OCI-LY1 (cell line): ENCODE results near the gene KLHL35.

Source experiments
- CTCF ChIP-seq: fragments of 200-600 bp; sonication (generic), shearing (Covaris generic); IDR thresholded peaks from 2 replicates; pipeline ENCODE4 v1.5.1; 2017; ENCODE audit warnings: mild to moderate bottlenecking, antibody characterized with exemption, low read length, moderate library complexity, mixed read lengths
- EZH2 ChIP-seq: fragments of 200-600 bp; sonication (generic), shearing (Covaris generic); IDR thresholded peaks from 2 replicates; pipeline ENCODE4 v1.8.0; 2017; ENCODE audit warnings: borderline replicate concordance, mixed run types, mild to moderate bottlenecking, antibody characterized with exemption, low read length, moderate library complexity, mixed read lengths

GRCh38 chr11:75481922-75482606, 49.1 kb upstream of the KLHL35 start:
- TF ChIP-seq EZH2 (no peak), CTCF (no peak)
